IgD-negative memory B cell (primary cell): ENCODE measurements around the gene TFDP3. TPM values are rescaled to one million over a fixed set of nuclear protein-coding genes. Genes with fewer than 3 reads are reported as not detected.

Source experiments
- H3K27ac Mint-ChIP-seq, 3 donors: one replicate each; pipeline ENCODE4 v1.8.0; 2020 to 2022; ENCODE audit warnings: mild to moderate bottlenecking in 3 of 3, mixed read lengths in 3 of 3, moderate library complexity in 1 of 3
- H3K27me3 Mint-ChIP-seq: one replicate; pipeline ENCODE4 v1.8.0; 2021; ENCODE audit warnings: mixed read lengths
- H3K36me3 Mint-ChIP-seq: one replicate; pipeline ENCODE4 v1.8.0; 2020; ENCODE audit warnings: mild to moderate bottlenecking, mixed read lengths
- H3K4me1 Mint-ChIP-seq, 3 donors: one replicate each; pipeline ENCODE4 v1.8.0; 2020 to 2022; ENCODE audit warnings: mixed read lengths in 3 of 3, mild to moderate bottlenecking in 1 of 3
- H3K4me3 Mint-ChIP-seq, 4 donors: one replicate each; pipeline ENCODE4 v1.8.0; 2020 to 2022; ENCODE audit warnings: mild to moderate bottlenecking in 4 of 4, mixed read lengths in 4 of 4, moderate library complexity in 3 of 4
- H3K9me3 Mint-ChIP-seq, 3 donors: one replicate each; pipeline ENCODE4 v1.8.0; 2020 to 2021; ENCODE audit warnings: mixed read lengths in 3 of 3, mild to moderate bottlenecking in 1 of 3
- polyA plus RNA-seq: library from polyadenylated mRNA; unstranded; fragments of 300-500 nt; fragmentation: Illumina TruSeq; gene quantifications from one replicate; pipeline ENCODE4 v1.2.3, GENCODE V29; 2021

TFDP3 gene
- polyA plus RNA-seq, 1 donor from 2014 or later: not detected

DNA sequence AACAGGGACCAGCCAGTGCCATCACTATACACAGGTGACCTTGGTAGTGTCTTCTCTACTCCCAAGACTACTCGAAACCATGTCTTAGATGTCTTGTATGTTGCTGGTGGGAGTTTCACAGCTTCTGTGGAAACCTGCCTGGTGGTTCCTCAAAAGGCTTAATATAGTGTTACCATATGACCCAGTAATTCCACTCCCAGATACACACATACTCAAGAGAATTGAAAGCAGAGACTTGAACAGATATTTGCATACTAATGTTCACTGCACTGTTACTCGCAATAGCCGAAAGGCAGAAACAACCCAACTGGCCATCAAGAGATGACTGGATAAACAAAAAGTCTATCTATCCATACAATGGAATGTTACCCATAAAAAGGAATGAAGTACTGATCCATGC is 3.1 kb downstream of the TFDP3 start:
- H3K27me3 Mint-ChIP-seq: no peaks in the 10 kb centered on the region
- no peaks in the 10 kb centered on the region for H3K9me3 Mint-ChIP-seq

DNA sequence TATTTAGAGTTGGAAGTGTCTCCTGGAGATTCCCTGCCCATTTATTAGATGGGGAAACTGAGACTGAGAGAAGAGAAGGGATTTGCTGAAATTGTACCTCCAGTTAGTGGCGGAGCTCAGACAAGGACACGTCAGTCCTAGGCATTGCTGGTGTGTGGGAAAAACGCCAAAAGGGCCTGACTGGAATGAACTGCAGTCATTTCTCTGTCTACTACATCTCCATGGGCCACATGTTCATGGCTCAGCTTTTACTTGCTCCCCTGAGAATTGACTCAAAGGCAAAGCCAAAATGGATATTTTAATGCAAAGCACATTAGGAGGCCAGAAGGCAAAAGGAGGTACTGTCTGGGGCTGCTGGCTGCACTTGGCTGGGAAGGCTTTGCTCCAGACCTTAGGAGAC is 3.9 kb downstream of the TFDP3 start:
- no peak overlapping the region for H3K27ac Mint-ChIP-seq
- no peak overlapping the region for H3K4me3 Mint-ChIP-seq
- H3K9me3 Mint-ChIP-seq: no peaks in the 10 kb centered on the region
- no peaks in the 10 kb centered on the region for H3K4me1 Mint-ChIP-seq
- peaks cover 1% of the 10 kb centered on the region for H3K36me3 Mint-ChIP-seq
- H3K27me3 Mint-ChIP-seq: no peaks in the 10 kb centered on the region

More for the DNA sequence above, 3.1 kb downstream of the TFDP3 start:
- no peak overlapping the region for H3K27ac Mint-ChIP-seq
- no peak overlapping the region for H3K4me3 Mint-ChIP-seq
- H3K36me3 Mint-ChIP-seq: peaks cover 1% of the 10 kb centered on the region
- no peaks in the 10 kb centered on the region for H3K4me1 Mint-ChIP-seq

DNA sequence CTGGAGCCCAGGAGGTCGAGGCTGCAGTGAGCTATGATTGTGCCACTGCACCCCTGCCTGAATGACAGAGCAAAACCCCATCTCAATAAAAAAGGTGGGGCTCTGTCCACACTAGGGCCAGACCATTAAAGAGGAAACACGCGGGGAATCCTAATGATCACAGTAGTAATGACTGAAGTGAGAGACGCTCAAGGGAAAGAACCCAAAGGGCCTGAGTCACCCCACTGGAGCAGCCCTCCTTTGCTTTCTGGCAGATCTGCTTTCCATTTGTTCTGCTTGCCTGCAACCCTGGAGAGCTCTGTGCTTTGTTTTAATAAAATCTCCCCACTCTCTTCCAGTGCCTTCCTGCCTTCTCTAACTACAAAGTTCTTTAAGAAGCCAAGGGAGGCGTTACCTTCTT is 5.0 kb downstream of the TFDP3 start:
- H3K27me3 Mint-ChIP-seq: no peaks in the 10 kb centered on the region
- no peak overlapping the region for H3K27ac Mint-ChIP-seq
- no peaks in the 10 kb centered on the region for H3K9me3 Mint-ChIP-seq
- no peaks in the 10 kb centered on the region for H3K4me1 Mint-ChIP-seq
- H3K36me3 Mint-ChIP-seq: peaks cover 1% of the 10 kb centered on the region
- no peak overlapping the region for H3K4me3 Mint-ChIP-seq

DNA sequence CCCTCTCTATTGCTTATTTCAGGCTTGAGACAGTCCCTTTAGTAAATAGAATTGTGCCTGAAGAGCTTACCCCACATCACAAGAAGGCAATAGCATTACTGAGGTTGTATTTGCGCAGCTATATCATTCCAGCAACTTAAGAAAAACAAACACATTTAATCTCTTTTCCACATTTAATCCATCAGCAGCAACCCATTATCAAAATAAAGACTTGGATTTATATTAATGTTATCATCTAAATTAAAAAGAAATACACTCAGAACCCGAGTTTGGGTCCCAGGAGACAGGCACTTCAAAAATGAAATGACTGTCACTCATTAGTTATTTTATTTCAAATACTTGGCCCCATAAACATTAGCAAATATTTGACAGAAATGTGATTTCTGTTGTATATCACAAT is 10.4 kb downstream of the TFDP3 start:
- H3K4me1 Mint-ChIP-seq: no peaks in the 10 kb centered on the region
- no peaks in the 10 kb centered on the region for H3K9me3 Mint-ChIP-seq
- H3K27ac Mint-ChIP-seq: no peak overlapping the region
- H3K27me3 Mint-ChIP-seq: peaks cover 3% of the 10 kb centered on the region
- peaks cover 1% of the 10 kb centered on the region for H3K36me3 Mint-ChIP-seq
- H3K4me3 Mint-ChIP-seq: no peak overlapping the region

DNA sequence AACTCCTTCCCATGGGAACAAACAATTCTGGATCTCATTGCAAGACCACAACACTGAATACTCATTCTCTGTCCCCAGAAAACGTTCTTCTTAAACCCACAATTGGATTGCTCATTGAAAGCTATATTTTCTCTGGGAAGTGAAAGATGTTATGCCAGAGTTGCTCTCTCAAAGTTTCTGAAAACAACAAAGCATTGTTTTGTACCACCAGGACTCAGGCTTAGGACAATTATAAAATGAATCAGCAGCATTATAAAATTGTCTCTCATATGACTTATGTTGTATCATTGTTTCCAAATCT is 26.5 kb downstream of the TFDP3 start:
- Mint-ChIP-seq H3K27ac (no peak overlapping the region), H3K36me3 (no peaks in the 10 kb centered on the region), H3K4me1 (no peaks in the 10 kb centered on the region), H3K9me3 (no peaks in the 10 kb centered on the region), H3K27me3 (peaks cover 6% of the 10 kb centered on the region), H3K4me3 (no peak overlapping the region)

DNA sequence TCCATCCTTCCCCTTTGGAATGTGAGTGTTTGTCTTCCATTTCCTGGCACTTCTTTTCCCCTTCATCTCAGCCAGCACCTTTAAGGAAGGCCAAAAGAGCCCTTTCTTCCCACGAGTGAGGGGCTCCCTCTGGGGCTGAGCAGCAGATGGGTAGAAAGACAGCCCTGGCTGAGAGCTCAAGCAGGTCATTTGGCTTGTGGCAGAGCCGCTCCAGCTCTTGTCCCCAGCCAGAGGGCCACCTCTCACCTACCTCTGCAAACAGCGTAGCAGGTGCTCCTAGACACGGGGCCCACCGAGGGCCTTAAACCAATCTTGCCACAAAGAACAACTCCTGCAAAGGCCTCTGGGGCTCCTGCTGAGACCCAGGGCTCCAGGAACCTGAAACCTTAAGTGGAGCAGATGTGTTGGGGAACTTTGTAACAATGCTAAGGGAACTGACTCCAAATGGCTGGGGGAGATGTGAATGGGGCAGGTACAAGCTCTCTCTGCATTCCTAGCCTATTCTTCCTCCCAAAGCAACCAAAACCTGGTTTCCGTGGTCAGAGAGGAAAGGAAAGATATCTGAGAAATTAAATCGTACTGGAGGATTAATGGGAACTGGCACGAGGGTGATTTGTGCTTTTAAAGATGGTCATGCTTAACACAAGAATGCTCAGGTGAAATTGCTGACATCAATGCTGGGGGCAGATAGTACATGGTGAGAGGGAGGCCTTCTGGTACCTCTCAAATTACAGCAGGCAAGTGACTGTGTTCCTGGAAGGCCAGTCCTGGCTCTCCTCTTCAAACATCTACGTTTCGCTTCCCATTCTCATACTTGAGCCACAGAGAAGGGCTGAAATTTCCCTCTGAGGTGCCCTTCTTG is 27.0 kb downstream of the TFDP3 start:
- Mint-ChIP-seq H3K36me3 (no peaks in the 10 kb centered on the region), H3K4me3 (no peak overlapping the region), H3K27me3 (peaks cover 6% of the 10 kb centered on the region), H3K9me3 (no peaks in the 10 kb centered on the region), H3K27ac (no peak overlapping the region), H3K4me1 (no peaks in the 10 kb centered on the region)

DNA sequence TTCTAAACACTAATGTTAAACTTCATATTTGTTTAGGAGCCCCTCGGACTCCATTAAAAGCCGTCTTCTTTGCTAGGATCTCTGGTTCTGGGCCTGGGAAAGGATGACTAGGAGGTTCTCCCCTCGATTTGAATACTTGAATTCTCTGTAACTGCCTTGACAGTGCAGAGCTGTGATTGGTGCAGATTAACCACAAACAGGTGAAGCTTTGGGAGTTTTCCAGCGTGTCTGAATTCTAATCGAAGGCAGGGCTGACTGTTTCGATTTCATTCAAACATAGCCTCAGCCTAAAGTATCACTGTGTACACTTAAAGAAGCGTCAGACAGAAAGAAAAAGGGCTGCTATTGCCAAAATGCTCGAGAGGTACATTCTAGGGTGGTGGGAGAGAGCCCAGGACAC is 29.0 kb downstream of the TFDP3 start:
- Mint-ChIP-seq H3K27me3 (peaks cover 13% of the 10 kb centered on the region), H3K36me3 (no peaks in the 10 kb centered on the region), H3K27ac (no peak overlapping the region), H3K9me3 (no peaks in the 10 kb centered on the region), H3K4me1 (no peaks in the 10 kb centered on the region), H3K4me3 (no peak overlapping the region)

DNA sequence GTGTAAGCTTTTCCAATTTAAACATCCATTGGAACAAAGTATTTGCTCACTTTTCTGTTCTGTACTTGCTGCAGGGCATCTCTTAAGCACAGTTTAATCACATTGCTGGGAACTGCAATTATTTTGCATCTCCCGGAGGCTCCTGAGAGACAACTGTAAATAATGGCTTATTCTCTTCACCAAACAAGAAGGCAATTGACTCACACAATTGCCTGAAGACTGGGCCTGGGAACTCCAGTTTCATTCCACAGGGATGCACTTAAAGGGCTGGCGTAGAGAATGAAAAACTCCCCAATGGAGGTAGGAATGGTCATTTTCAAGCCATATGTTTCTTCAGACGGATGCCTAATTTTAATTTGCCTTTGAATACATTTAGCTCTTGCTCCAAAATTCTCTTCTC is 29.5 kb downstream of the TFDP3 start:
- Mint-ChIP-seq H3K36me3 (no peaks in the 10 kb centered on the region), H3K27me3 (peaks cover 13% of the 10 kb centered on the region), H3K4me1 (no peaks in the 10 kb centered on the region)

DNA sequence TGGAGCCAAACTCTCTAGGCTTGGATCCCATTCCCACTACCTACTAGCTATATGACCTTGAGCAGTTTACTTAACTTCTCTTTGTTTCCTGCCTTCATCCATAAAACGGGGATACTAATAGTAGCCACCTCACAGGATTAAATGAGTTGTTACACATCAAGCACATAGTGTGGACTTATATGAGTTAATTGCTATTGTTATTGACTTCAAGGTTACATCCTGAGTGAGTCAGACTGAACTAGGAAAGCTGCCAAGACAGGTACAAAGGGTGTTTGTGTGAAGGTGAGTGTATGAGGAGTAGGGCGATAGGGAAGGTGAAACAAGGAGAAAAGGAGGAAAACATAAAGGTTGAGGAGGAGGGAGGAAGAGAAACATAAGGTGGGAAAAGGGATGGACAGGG is 32.2 kb downstream of the TFDP3 start:
- Mint-ChIP-seq H3K4me1 (no peaks in the 10 kb centered on the region), H3K36me3 (no peaks in the 10 kb centered on the region), H3K9me3 (no peaks in the 10 kb centered on the region), H3K27me3 (peaks cover 13% of the 10 kb centered on the region), H3K4me3 (peak overlapping the region in 1 of 4 donors; percentile 23), H3K27ac (no peak overlapping the region)

More for the DNA sequence above, 29.5 kb downstream of the TFDP3 start:
- Mint-ChIP-seq H3K4me3 (no peak overlapping the region), H3K9me3 (no peaks in the 10 kb centered on the region), H3K27ac (no peak overlapping the region)

DNA sequence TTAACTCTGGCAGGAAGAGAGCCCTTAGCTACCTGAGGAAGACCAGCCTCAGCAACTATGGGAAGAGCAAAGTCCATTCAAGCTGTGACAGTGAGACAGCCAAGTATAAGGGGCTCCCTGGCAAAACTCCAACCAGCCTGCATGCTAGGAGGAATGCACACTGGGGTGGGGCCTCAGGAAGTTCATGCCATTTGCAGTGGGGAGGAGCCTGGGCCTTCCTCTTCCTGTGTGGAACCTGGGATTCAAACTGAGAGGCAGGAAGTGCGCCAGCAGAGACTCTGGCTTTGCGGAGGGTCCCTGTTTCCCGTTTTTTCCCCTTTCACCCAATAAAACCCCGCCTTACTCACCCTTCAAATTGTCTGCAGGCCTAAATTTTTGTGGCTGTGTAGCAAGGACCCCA is 33.0 kb downstream of the TFDP3 start:
- Mint-ChIP-seq H3K9me3 (peaks cover 0 to 2% (median 0%) of the 10 kb centered on the region in 3 donors), H3K27me3 (peaks cover 13% of the 10 kb centered on the region), H3K4me1 (no peaks in the 10 kb centered on the region), H3K36me3 (no peaks in the 10 kb centered on the region), H3K4me3 (no peak overlapping the region), H3K27ac (peak overlapping the region in 1 of 3 donors; percentile 22)

DNA sequence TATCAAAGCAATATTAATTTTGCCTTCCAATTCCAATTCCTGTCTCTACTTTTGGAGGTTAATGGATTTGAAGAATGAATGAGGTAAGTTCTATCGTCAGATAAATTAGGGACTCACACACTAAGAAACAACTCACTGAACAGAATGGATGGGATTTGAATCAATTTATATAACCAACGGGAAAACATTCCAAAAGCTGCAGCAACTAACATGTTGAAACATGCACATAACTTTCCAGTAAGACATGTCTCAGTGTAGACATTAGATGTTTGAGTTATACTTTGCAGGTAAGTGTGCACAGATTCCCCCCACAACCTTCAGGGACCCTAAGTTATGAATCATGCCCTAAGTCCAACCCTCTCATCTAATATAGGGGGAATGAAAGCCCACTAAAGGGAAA is 34.3 kb downstream of the TFDP3 start:
- Mint-ChIP-seq H3K9me3 (peaks cover 0 to 3% (median 0%) of the 10 kb centered on the region in 3 donors), H3K27ac (no peak overlapping the region), H3K4me1 (no peaks in the 10 kb centered on the region), H3K4me3 (no peak overlapping the region), H3K36me3 (no peaks in the 10 kb centered on the region), H3K27me3 (peaks cover 13% of the 10 kb centered on the region)

DNA sequence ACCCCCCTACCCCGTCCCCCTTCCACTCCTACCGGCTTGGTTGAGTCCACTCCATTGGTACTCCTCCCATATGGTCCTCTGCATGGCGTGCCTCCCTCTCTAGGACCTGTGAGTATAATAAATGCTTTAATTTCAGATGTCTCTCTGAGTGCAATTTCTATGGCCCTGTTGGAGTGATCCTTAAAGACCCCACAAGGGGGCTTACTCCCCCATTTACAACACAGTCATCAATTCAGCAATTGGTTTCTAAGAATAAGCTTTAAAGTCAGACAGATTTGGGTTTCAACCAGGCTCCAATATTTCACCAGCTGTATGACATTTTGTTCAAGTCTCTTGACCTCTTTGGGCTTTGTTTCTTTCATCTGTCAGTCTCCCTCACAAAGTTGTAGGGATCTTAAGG is 38.7 kb downstream of the TFDP3 start:
- Mint-ChIP-seq H3K4me1 (no peaks in the 10 kb centered on the region), H3K27me3 (peaks cover 3% of the 10 kb centered on the region), H3K9me3 (peaks cover 0 to 3% (median 0%) of the 10 kb centered on the region in 3 donors), H3K36me3 (no peaks in the 10 kb centered on the region), H3K27ac (no peak overlapping the region), H3K4me3 (no peak overlapping the region)

DNA sequence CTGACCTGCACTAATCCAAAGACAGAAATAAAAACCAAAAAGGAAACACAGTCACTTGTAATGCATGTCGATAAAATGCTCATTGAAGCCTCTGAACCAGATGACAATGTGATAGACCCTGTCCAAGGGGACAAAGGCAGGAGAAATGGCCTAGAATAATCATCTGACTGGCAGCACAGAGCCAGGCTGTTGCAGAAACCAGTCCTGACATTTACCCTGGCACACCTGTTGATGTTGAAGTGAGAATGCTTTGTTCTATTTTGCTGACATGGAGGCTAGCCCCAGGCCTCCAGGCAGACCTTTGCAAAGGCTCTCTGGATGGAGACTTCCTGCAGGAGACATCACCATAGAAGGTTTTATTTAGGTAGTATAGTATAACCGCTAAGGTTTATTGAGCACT is 41.0 kb downstream of the TFDP3 start:
- Mint-ChIP-seq H3K4me3 (no peak overlapping the region), H3K36me3 (no peaks in the 10 kb centered on the region), H3K9me3 (peaks cover 0 to 3% (median 0%) of the 10 kb centered on the region in 3 donors), H3K27me3 (peaks cover 3% of the 10 kb centered on the region), H3K27ac (no peak overlapping the region), H3K4me1 (peaks cover 0 to 2% (median 0%) of the 10 kb centered on the region in 3 donors)

DNA sequence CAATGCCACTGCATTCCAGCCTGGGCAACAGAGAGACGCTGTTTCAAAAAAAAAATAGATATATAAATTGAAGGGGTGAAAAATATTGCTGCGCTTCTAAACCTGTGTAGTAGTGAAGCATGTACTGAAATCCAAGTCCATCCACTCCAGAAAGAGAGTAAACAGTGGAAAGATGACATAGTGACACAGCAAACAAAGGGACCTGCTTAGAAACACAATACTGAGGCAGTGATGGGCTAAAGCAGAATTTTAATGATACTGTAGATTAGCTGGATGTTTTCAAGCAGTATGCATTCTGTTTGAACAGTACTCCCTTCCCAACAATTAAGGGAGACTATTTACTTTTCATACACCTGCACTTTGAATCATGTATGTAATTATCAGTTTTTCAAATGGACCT is 42.5 kb downstream of the TFDP3 start:
- H3K36me3 Mint-ChIP-seq: no peaks in the 10 kb centered on the region
- H3K9me3 Mint-ChIP-seq: peaks cover 0 to 3% (median 0%) of the 10 kb centered on the region in 3 donors
- no peak overlapping the region for H3K4me3 Mint-ChIP-seq
- peaks cover 0 to 3% (median 0%) of the 10 kb centered on the region in 3 donors for H3K4me1 Mint-ChIP-seq
- H3K27me3 Mint-ChIP-seq: peaks cover 3% of the 10 kb centered on the region
- no peak overlapping the region for H3K27ac Mint-ChIP-seq

DNA sequence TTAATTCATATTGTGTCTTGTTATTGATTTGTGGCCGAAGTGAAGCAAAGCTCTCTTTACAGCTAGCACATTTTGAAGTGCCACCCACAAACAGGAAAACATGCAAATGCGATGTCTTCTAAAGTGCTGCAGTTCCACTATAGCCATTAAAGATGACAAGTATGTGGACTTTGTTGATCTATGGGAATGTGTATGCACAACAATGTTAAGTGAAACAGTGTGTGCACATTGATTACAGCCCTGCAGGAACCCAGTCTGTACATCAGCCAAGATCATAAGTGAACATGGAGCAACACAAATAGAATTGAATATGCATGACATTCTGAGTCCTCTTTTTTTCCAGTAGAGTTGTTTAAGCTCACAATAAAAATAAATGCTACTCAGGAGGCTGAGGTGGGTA is 43.0 kb downstream of the TFDP3 start:
- H3K4me3 Mint-ChIP-seq: no peak overlapping the region
- H3K36me3 Mint-ChIP-seq: no peaks in the 10 kb centered on the region
- H3K27ac Mint-ChIP-seq: no peak overlapping the region
- H3K4me1 Mint-ChIP-seq: peaks cover 0 to 3% (median 0%) of the 10 kb centered on the region in 3 donors
- H3K9me3 Mint-ChIP-seq: peaks cover 0 to 1% (median 0%) of the 10 kb centered on the region in 3 donors
- H3K27me3 Mint-ChIP-seq: peaks cover 3% of the 10 kb centered on the region
